Thyroid gland (tissue), 4 donors: ENCODE results near the gene SPON1.

Experiments
- CTCF ChIP-seq, 6 experiments: fragments of 200-600 bp in 3 of 6; fragments of 450-650 bp in 3 of 6; sonication (generic) in 3 of 6; IDR thresholded peaks; one replicate each; pipeline ENCODE4 v1.5.1; 2016 to 2019; ENCODE audit warnings: antibody characterized with exemption in 6 of 6, mild to moderate bottlenecking in 2 of 6, inconsistent platforms in 1 of 6, moderate library complexity in 1 of 6
- POLR2A ChIP-seq, 2 donors: fragments of 450-650 bp; IDR thresholded peaks; one replicate each; pipeline ENCODE4 v1.6.1; 2017; ENCODE audit warnings: antibody characterized with exemption in 2 of 2, mild to moderate bottlenecking in 2 of 2, moderate library complexity in 1 of 2

GRCh38 chr11:14081581-14082231, 119.2 kb downstream of the SPON1 start:
- no peak for TF ChIP-seq CTCF (IDR thresholded peaks at IDR 0.05)
- TF ChIP-seq POLR2A (IDR thresholded peaks at IDR 0.05), result no peak
